Lower lobe of right lung (tissue), 2 donors: Measurements from ENCODE around the gene NHLRC2. TPM values are rescaled to one million over a fixed set of nuclear protein-coding genes. Genes with fewer than 3 reads are reported as not detected.
A peak's percentile ranks its signal among the peaks of the same experiment; 100 is the strongest.

Experiments
- ATAC-seq, 2 donors: fragments of 200-7000 bp; cut with Tn5 transposase; one replicate each; pipeline ENCODE4 v1.9.1; 2020 to 2022; ENCODE audit warnings: mild to moderate bottlenecking in 2 of 2, moderate library complexity in 2 of 2
- DNase-seq: peaks from one replicate; pipeline ENCODE4 v3.0.0-alpha.2; 2020
- H3K27ac ChIP-seq: fragments of 200-600 bp; one replicate; pipeline ENCODE4 v1.8.0; 2022
- H3K27me3 ChIP-seq: fragments of 200-600 bp; one replicate; pipeline ENCODE4 v1.8.0; 2022; ENCODE audit warnings: low read depth
- H3K36me3 ChIP-seq: fragments of 200-600 bp; one replicate; pipeline ENCODE4 v1.8.0; 2022; ENCODE audit warnings: mild to moderate bottlenecking
- H3K4me1 ChIP-seq: fragments of 200-600 bp; one replicate; pipeline ENCODE4 v1.8.0; 2022
- H3K4me3 ChIP-seq: fragments of 200-600 bp; one replicate; pipeline ENCODE4 v1.8.0; 2022; ENCODE audit warnings: mild to moderate bottlenecking
- H3K9me3 ChIP-seq: fragments of 200-600 bp; one replicate; pipeline ENCODE4 v1.8.0; 2022
- CTCF ChIP-seq: fragments of 200-600 bp; IDR thresholded peaks from one replicate; pipeline ENCODE4 v1.8.0; 2022; ENCODE audit warnings: antibody characterized with exemption, mild to moderate bottlenecking
- intact Hi-C: fragments of 100-400 bp; cut with DNase I; formaldehyde crosslinking; loops from one replicate; pipeline ENCODE4 v1.11.0; 2022
- total RNA-seq: library from RNA; stranded (reverse); fragmentation: NEBNext Ultra II Directional; extraction: Animal tissue kit (Norgen Biotek cat#: 25700); gene quantifications from one replicate; pipeline ENCODE4 v1.2.1, GENCODE V29; 2021
- donor health status: DM: no; HTN: yes; CAD: no; lungs with severe emphysema.

The NHLRC2 gene
- total RNA-seq, 1 donor from 2014 or later, result 43.6 TPM

DNA sequence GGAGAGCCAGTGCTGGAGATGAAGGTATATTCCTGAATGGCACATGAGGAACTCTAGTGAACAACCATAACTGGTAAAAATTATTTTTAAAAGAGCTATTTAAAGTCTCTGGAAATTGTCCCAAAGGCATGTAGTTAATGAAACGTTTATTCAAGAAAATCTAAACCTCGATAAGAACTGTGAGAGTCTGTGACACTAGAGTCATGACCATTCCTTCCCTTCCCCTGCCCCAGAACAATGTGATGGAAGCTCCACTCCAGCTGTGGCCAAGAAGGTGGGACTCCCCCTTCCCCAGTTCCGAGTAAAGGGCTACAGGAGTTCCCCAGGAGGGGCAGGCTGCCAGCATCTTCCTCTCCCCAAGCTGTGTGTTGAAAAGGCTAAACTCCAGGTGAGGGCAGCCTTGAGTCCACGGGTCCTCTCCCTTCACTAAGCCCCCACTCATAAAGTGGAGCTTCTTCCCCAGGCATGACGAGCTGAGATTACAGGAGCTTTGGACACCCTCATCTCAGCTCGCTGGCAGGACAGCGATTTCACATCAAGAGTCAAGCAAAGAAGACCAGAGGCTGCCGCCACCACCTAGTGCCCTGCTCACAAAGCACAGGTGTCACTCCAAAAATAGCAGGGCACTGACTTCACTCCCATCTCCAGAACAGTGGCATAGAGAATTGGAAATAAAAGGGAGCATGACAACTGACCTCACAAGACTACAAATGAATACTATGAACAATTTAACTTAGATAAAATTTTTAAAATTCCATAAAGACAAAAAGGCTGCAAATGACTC lies 68.5 kb downstream of the NHLRC2 start:
- Histone ChIP-seq H3K36me3 (no peaks in the 10 kb centered on the region), H3K4me3 (no peak overlapping the region), H3K27me3 (no peaks in the 10 kb centered on the region), H3K4me1 (peaks cover 8% of the 10 kb centered on the region), H3K9me3 (peaks cover 13% of the 10 kb centered on the region), H3K27ac (peak overlapping the region; percentile 28)
- ATAC-seq (peak in 1 of 2 donors; percentile 26), DNase-seq (no peak)
- intact Hi-C loops, result no loop called here
- TF ChIP-seq CTCF, result no peak

GRCh38 chr10:113924186-113924585 lies 69.7 kb downstream of the NHLRC2 start:
- no peak overlapping the region for H3K4me3 ChIP-seq
- no peak for TF ChIP-seq CTCF
- no peaks in the 10 kb centered on the region for H3K27me3 ChIP-seq
- no peaks in the 10 kb centered on the region for H3K36me3 ChIP-seq
- peaks cover 13% of the 10 kb centered on the region for H3K9me3 ChIP-seq
- H3K27ac ChIP-seq, result no peak overlapping the region
- H3K4me1 ChIP-seq, result peaks cover 8% of the 10 kb centered on the region
- DNase-seq (no peak), ATAC-seq (no peak)
- intact Hi-C loops, result no loop called here

GRCh38 chr10:113924664-113925063 lies 70.2 kb downstream of the NHLRC2 start:
- no peak overlapping the region for H3K27ac ChIP-seq
- ATAC-seq, result no peak
- no peak for TF ChIP-seq CTCF

DNA sequence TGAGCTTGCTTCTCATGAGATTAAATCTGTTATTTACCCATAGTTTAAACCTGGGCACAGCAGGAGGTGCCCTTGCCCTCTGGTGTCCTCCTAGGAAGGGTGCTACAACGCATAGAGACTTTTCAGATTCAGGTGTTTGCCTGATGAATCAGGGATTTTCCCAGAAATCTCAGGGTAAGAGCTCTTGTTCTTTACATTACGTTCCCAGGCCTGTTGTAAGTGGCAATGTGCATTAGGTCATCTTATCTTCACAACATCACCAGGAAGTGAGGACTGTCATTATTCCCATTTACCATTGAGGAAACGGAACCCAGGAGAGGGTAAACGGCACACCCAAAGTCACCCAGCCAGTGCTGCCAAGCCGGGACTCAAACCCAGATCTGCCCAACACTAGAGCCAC lies 73.0 kb downstream of the NHLRC2 start:
- TF ChIP-seq CTCF, result no peak
- Histone ChIP-seq H3K36me3 (no peaks in the 10 kb centered on the region), H3K27me3 (no peaks in the 10 kb centered on the region), H3K9me3 (peaks cover 13% of the 10 kb centered on the region), H3K4me1 (peaks cover 2% of the 10 kb centered on the region), H3K4me3 (no peak overlapping the region), H3K27ac (peak overlapping the region; percentile 15)
- ATAC-seq (peak; percentile 59 to 72), DNase-seq (no peak)
- intact Hi-C loops, result no loop called here

More at GRCh38 chr10:113924664-113925063, 70.2 kb downstream of the NHLRC2 start:
- peaks cover 8% of the 10 kb centered on the region for H3K4me1 ChIP-seq
- no peak for DNase-seq
- H3K9me3 ChIP-seq, result peaks cover 13% of the 10 kb centered on the region
- H3K4me3 ChIP-seq, result no peak overlapping the region
- H3K27me3 ChIP-seq, result no peaks in the 10 kb centered on the region
- no peaks in the 10 kb centered on the region for H3K36me3 ChIP-seq
- intact Hi-C loops, result no loop called here

- ATAC-seq (no peak), DNase-seq (no peak)
- TF ChIP-seq CTCF, result no peak
- Histone ChIP-seq H3K36me3 (no peaks in the 10 kb centered on the region), H3K4me1 (no peaks in the 10 kb centered on the region), H3K4me3 (no peak overlapping the region), H3K9me3 (peaks cover 13% of the 10 kb centered on the region), H3K27ac (no peak overlapping the region), H3K27me3 (no peaks in the 10 kb centered on the region)
- intact Hi-C loops, result no loop called here
Observed at GRCh38 chr10:113928830-113929229, 74.4 kb downstream of the NHLRC2 start.
